HEK293 (cell line): ENCODE measurements around the gene LRP1.
A peak's percentile ranks its signal among the peaks of the same experiment; 100 is the strongest.

ENCODE experiments used
- CTCF ChIA-PET: fragments of 350-600 bp; formaldehyde crosslinking; extraction: SDS; loops from one replicate; lab custom pipeline; 2021; ENCODE audit warnings: antibody characterized with exemption; lab: Yijun Ruan, JAX
- POLR2A ChIA-PET: fragments of 300-600 bp; formaldehyde crosslinking; extraction: SDS; loops from one replicate; lab custom pipeline; 2020; ENCODE audit warnings: antibody characterized with exemption, inconsistent platforms; lab: Yijun Ruan, JAX
- H3K27ac ChIP-seq: fragments of 200-500 bp; sonication (Bioruptor generic); 2 replicates; pipeline ENCODE4 v1.5.1; 2014; ENCODE audit warnings: low read depth, low read length, control low read depth, inconsistent platforms; ENCODE audit errors: extremely low read depth
- H3K36me3 ChIP-seq, 2 experiments: fragments of 200-500 bp in 1 of 2; sonication (Bioruptor generic) in 1 of 2; 1 replicate in 1 of 2; 2 replicates in 1 of 2; pipeline ENCODE4 v1.5.1; 2014 to 2017; ENCODE audit warnings: inconsistent platforms in 2 of 2, low read length in 2 of 2; ENCODE audit not compliant: control insufficient read depth in 2 of 2, insufficient read depth in 1 of 2
- H3K4me1 ChIP-seq: fragments of 200-500 bp; sonication (Bioruptor generic); 2 replicates; pipeline ENCODE4 v1.5.1; 2014; ENCODE audit warnings: mild to moderate bottlenecking, low read length, inconsistent platforms; ENCODE audit not compliant: control insufficient read depth, insufficient read depth
- H3K4me3 ChIP-seq: 2 replicates; pipeline ENCODE4 v1.5.1; 2011; ENCODE audit warnings: low read depth, mild to moderate bottlenecking, control low read depth, low read length, moderate library complexity
- H3K9me3 ChIP-seq: fragments of 200-500 bp; sonication (Bioruptor generic); 2 replicates; pipeline ENCODE4 v1.5.1; 2014; ENCODE audit warnings: low read depth, low read length, inconsistent platforms; ENCODE audit not compliant: control insufficient read depth, insufficient read depth
- BCL6B ChIP-seq: fragments of 450-650 bp; formaldehyde crosslinking; IDR thresholded peaks from 2 replicates; pipeline ENCODE4 v1.5.1; 2017; ENCODE audit warnings: missing biosample characterization, missing genetic modification characterization
- EGR2 ChIP-seq: fragments of 450-650 bp; formaldehyde crosslinking; IDR thresholded peaks from 2 replicates; pipeline ENCODE4 v1.5.1; 2016; ENCODE audit warnings: low read depth, missing biosample characterization, missing genetic modification characterization
- GLI4 ChIP-seq: fragments of 450-650 bp; formaldehyde crosslinking; IDR thresholded peaks from 2 replicates; pipeline ENCODE4 v1.5.1; 2016; ENCODE audit warnings: missing biosample characterization, missing genetic modification characterization
- HOXA7 ChIP-seq: sonication (generic); formaldehyde crosslinking; IDR thresholded peaks from 2 replicates; pipeline ENCODE4 v1.8.1; 2022; ENCODE audit warnings: missing genetic modification reagents, borderline replicate concordance
- PRDM10 ChIP-seq: fragments of 450-650 bp; formaldehyde crosslinking; IDR thresholded peaks from 2 replicates; pipeline ENCODE4 v1.5.1; 2016; ENCODE audit warnings: missing biosample characterization, missing genetic modification characterization
- PRDM6 ChIP-seq: fragments of 450-650 bp; formaldehyde crosslinking; IDR thresholded peaks from 2 replicates; pipeline ENCODE4 v1.5.1; 2017; ENCODE audit warnings: missing biosample characterization, missing genetic modification characterization
- REPIN1 ChIP-seq: fragments of 450-650 bp; formaldehyde crosslinking; IDR thresholded peaks from 2 replicates; pipeline ENCODE4 v1.5.1; 2017; ENCODE audit warnings: missing biosample characterization, missing genetic modification characterization, low read depth
- SP2 ChIP-seq: fragments of 450-650 bp; formaldehyde crosslinking; IDR thresholded peaks from 2 replicates; pipeline ENCODE4 v1.5.1; 2016; ENCODE audit warnings: missing biosample characterization, missing genetic modification characterization
- WT1 ChIP-seq: fragments of 450-650 bp; formaldehyde crosslinking; IDR thresholded peaks from 2 replicates; pipeline ENCODE4 v1.5.1; 2016; ENCODE audit warnings: missing biosample characterization, missing genetic modification characterization
- ZBTB11 ChIP-seq: fragments of 450-650 bp; formaldehyde crosslinking; conservative IDR thresholded peaks from 2 replicates; pipeline ENCODE4 v1.5.1; 2016; ENCODE audit warnings: low read depth, missing biosample characterization, missing genetic modification characterization
- ZEB2 ChIP-seq: fragments of 450-650 bp; formaldehyde crosslinking; IDR thresholded peaks from 2 replicates; pipeline ENCODE4 v1.5.1; 2016; ENCODE audit warnings: missing biosample characterization, missing genetic modification characterization
- ZFHX2 ChIP-seq: fragments of 450-650 bp; formaldehyde crosslinking; conservative IDR thresholded peaks from 2 replicates; pipeline ENCODE4 v1.5.1; 2016; ENCODE audit warnings: missing biosample characterization, missing genetic modification characterization
- ZNF133 ChIP-seq: fragments of 450-650 bp; formaldehyde crosslinking; IDR thresholded peaks from 2 replicates; pipeline ENCODE4 v1.5.1; 2016; ENCODE audit warnings: missing biosample characterization, missing genetic modification characterization
- ZNF140 ChIP-seq: fragments of 450-650 bp; formaldehyde crosslinking; IDR thresholded peaks from 2 replicates; pipeline ENCODE4 v1.5.1; 2016; ENCODE audit warnings: missing biosample characterization, missing genetic modification characterization
- ZNF19 ChIP-seq: fragments of 450-650 bp; formaldehyde crosslinking; IDR thresholded peaks from 2 replicates; pipeline ENCODE4; 2016; ENCODE audit warnings: missing biosample characterization, missing genetic modification characterization, low read depth
- ZNF248 ChIP-seq: fragments of 450-650 bp; formaldehyde crosslinking; IDR thresholded peaks from 2 replicates; pipeline ENCODE4 v1.5.1; 2017; ENCODE audit warnings: missing biosample characterization, missing genetic modification characterization
- ZNF266 ChIP-seq: fragments of 450-650 bp; formaldehyde crosslinking; IDR thresholded peaks from 2 replicates; pipeline ENCODE4 v1.5.1; 2016; ENCODE audit warnings: missing biosample characterization, missing genetic modification characterization, low read depth
- ZNF341 ChIP-seq: fragments of 450-650 bp; formaldehyde crosslinking; IDR thresholded peaks from 2 replicates; pipeline ENCODE4; 2016; ENCODE audit warnings: low read depth, missing biosample characterization, missing genetic modification characterization
- ZNF473 ChIP-seq: fragments of 450-650 bp; formaldehyde crosslinking; IDR thresholded peaks from 2 replicates; pipeline ENCODE4 v1.5.1; 2017; ENCODE audit warnings: missing biosample characterization, missing genetic modification characterization
- ZNF600 ChIP-seq: fragments of 450-650 bp; formaldehyde crosslinking; IDR thresholded peaks from 2 replicates; pipeline ENCODE4 v1.5.1; 2016; ENCODE audit warnings: missing biosample characterization, missing genetic modification characterization
- ZNF626 ChIP-seq: fragments of 450-650 bp; sonication (Bioruptor Pico); formaldehyde crosslinking; IDR thresholded peaks from 2 replicates; pipeline ENCODE4 v1.5.1; 2018; ENCODE audit warnings: missing biosample characterization, missing genetic modification characterization, inconsistent platforms
- ZNF701 ChIP-seq: fragments of 450-650 bp; formaldehyde crosslinking; IDR thresholded peaks from 2 replicates; pipeline ENCODE4 v1.5.1; 2016; ENCODE audit warnings: missing biosample characterization, missing genetic modification characterization
- TF ChIP-seq, protein P1 (sequence below): fragments of 450-650 bp; formaldehyde crosslinking; IDR thresholded peaks from 2 replicates; pipeline ENCODE4; 2016; ENCODE audit warnings: missing biosample characterization, missing genetic modification characterization
- TF ChIP-seq, protein P2 (sequence below): fragments of 450-650 bp; formaldehyde crosslinking; IDR thresholded peaks from 2 replicates; pipeline ENCODE4 v1.5.1; 2016; ENCODE audit warnings: missing biosample characterization, missing genetic modification characterization

The LRP1 gene

GRCh38 chr12:57160040-57160439 lies 31.8 kb downstream of the LRP1 start:
- H3K9me3 ChIP-seq: no peaks in the 10 kb centered on the region
- H3K4me3 ChIP-seq: no peak overlapping the region
- POLR2A ChIA-PET: no interaction called here
- peaks cover 4 to 94% of the 10 kb centered on the region in 2 experiments; a peak in 2 of 3 replicates for H3K36me3 ChIP-seq
- 0 out of 2 replicates have a peak, but pooled peaks have one; percentile 34 for TF ChIP-seq EGR2
- TF ChIP-seq BCL6B (tag by site-specific recombination): no peak
- 0 out of 2 replicates have a peak, but pooled peaks have one; percentile 25 for TF ChIP-seq ZFHX2 (tag by site-specific recombination)
- peak; percentile 40; the same call in 1 of the 2 replicates for TF ChIP-seq WT1
- no peak for TF ChIP-seq ZNF133 (tag by site-specific recombination)
- no peak for TF ChIP-seq ZNF341 (tag by site-specific recombination)
- CTCF ChIA-PET: interaction anchor here (1.5 kb wide), 1 partner anchor 9 kb away, joined by 4 read pairs; no protein-coding TSS in a partner anchor
- H3K4me1 ChIP-seq: no peaks in the 10 kb centered on the region
- no peak overlapping the region for H3K27ac ChIP-seq

GRCh38 chr12:57160741-57161140 lies 32.5 kb downstream of the LRP1 start:
- H3K36me3 ChIP-seq: peaks cover 4 to 93% of the 10 kb centered on the region in 2 experiments; a peak in 2 of 3 replicates
- H3K4me1 ChIP-seq: no peaks in the 10 kb centered on the region
- no peaks in the 10 kb centered on the region for H3K9me3 ChIP-seq
- POLR2A ChIA-PET: no interaction called here
- TF ChIP-seq ZEB2 (no peak), PRDM6 (no peak), ZNF626 (tag by site-specific recombination) (no peak), ZNF140 (tag by site-specific recombination) (no peak), REPIN1 (tag by site-specific recombination) (no peak), ZBTB11 (tag by site-specific recombination) (no peak), ZNF19 (tag by site-specific recombination) (no peak), ZNF701 (tag by site-specific recombination) (no peak), HOXA7 (CRISPR knock-in tag) (no peak), ZNF473 (tag by site-specific recombination) (no peak), ZNF600 (tag by site-specific recombination) (no peak), ZNF248 (tag by site-specific recombination) (no peak), GLI4 (no peak), ZNF266 (tag by site-specific recombination) (no peak), SP2 (tag by site-specific recombination) (no peak), PRDM10 (no peak)
- TF ChIP-seq, protein P1, sequence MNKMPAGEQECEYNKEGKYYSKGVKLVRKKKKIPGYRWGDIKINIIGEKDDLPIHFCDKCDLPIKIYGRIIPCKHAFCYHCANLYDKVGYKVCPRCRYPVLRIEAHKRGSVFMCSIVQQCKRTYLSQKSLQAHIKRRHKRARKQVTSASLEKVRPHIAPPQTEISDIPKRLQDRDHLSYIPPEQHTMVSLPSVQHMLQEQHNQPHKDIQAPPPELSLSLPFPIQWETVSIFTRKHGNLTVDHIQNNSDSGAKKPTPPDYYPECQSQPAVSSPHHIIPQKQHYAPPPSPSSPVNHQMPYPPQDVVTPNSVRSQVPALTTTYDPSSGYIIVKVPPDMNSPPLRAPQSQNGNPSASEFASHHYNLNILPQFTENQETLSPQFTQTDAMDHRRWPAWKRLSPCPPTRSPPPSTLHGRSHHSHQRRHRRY (tag by site-specific recombination): no peak
- TF ChIP-seq, protein P2, sequence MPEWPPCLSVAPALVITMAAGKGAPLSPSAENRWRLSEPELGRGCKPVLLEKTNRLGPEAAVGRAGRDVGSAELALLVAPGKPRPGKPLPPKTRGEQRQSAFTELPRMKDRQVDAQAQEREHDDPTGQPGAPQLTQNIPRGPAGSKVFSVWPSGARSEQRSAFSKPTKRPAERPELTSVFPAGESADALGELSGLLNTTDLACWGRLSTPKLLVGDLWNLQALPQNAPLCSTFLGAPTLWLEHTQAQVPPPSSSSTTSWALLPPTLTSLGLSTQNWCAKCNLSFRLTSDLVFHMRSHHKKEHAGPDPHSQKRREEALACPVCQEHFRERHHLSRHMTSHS (tag by site-specific recombination): no peak
- TF ChIP-seq, all 188 proteins: peak for 0
- CTCF ChIA-PET: interaction anchor here (1.5 kb wide), 1 partner anchor 9 kb away, joined by 4 read pairs; no protein-coding TSS in a partner anchor
- Histone ChIP-seq H3K4me3 (no peak overlapping the region), H3K27ac (no peak overlapping the region)
